ENCODE measurements around the gene ANO4.

The ANO4 gene

GRCh38 chr12:101021442-101021841 is 226.9 kb downstream of the ANO4 start:
- no peak for DNase-seq (ENCODE audit: low read depth, low spot score)
- peaks cover 5% of the 10 kb centered on the region for H3K36me3 ChIP-seq (ENCODE audit: insufficient read depth, insufficient read length, low read length)
- H3K9me3 ChIP-seq (ENCODE audit: insufficient read depth, low read length): peaks cover 9% of the 10 kb centered on the region; the same call in 1 of the 2 replicates
- TF ChIP-seq SUZ12 (IDR thresholded peaks at IDR 0.05; ENCODE audit: extremely low read depth, insufficient read depth, insufficient read length): no peak
- no peak for TF ChIP-seq YY1 (IDR thresholded peaks at IDR 0.05; ENCODE audit: insufficient read depth, insufficient read length)
- TF ChIP-seq ZNF274 (IDR thresholded peaks at IDR 0.05; ENCODE audit: low read depth, low read length): no peak
- no peak overlapping the region for H3K4me3 ChIP-seq (ENCODE audit: insufficient read length, low read depth)
- no peak overlapping the region for H3K9ac ChIP-seq (ENCODE audit: insufficient read length, low read depth)
- H3K4me1 ChIP-seq (ENCODE audit: insufficient read depth, insufficient read length): no peaks in the 10 kb centered on the region
- H3K27me3 ChIP-seq (ENCODE audit: insufficient read depth, insufficient read length): no peaks in the 10 kb centered on the region

DNA sequence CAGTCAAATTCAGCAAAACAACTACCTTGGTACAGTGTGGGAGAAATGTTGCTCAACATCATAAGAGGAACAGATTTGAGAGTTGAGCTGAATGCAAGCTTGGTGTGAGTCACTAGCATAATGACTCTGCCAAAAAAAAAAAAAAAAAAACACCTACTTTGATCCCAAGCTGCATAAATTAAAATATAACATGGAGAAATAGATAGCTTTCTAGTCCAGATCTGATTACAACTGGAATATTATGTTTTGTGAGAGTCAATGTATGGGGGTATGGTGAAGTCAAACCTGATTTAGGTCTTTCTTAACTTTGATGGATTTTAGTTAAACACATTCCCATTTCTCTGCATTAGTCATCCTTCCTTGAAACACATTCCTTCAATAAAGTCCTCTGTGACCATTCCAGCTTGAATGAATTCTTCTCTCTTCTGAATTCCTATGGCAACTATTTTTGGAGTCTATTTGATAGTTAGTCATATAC is 227.4 kb downstream of the ANO4 start:
- Histone ChIP-seq H3K4me3 (ENCODE audit: insufficient read length, low read depth) (no peak overlapping the region), H3K36me3 (ENCODE audit: insufficient read depth, insufficient read length, low read length) (peaks cover 5% of the 10 kb centered on the region), H3K9ac (ENCODE audit: insufficient read length, low read depth) (no peak overlapping the region), H3K4me1 (ENCODE audit: insufficient read depth, insufficient read length) (no peaks in the 10 kb centered on the region), H3K9me3 (ENCODE audit: insufficient read depth, low read length) (peaks cover 6% of the 10 kb centered on the region; the same call in 1 of the 2 replicates), H3K27me3 (ENCODE audit: insufficient read depth, insufficient read length) (no peaks in the 10 kb centered on the region)
- DNase-seq (ENCODE audit: low read depth, low spot score): no peak
- TF ChIP-seq ZNF274 (IDR thresholded peaks at IDR 0.05; ENCODE audit: low read depth, low read length): no peak
- TF ChIP-seq SUZ12 (IDR thresholded peaks at IDR 0.05; ENCODE audit: extremely low read depth, insufficient read depth, insufficient read length): no peak
- no peak for TF ChIP-seq YY1 (IDR thresholded peaks at IDR 0.05; ENCODE audit: insufficient read depth, insufficient read length)

DNA sequence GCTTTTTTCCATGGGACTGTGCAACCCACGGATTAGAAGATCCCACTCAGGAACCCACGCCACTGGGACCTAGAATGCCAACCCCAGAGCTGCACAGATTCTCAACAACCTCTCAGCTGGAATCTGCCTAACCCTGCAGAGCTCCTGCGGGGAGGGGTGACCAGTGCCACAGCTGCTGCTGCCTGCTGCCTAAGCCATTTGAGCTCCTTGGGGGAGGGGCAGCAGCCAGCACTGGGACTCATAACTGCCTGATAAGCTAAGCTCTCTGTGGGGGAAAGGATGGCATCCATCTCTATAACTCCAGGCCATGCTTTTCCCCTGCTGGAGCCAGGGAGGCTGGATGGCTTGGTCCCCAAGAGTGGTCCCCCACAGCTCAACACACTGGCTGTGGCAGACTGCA is 232.6 kb downstream of the ANO4 start:
- DNase-seq (ENCODE audit: low read depth, low spot score): no peak
- peaks cover 6% of the 10 kb centered on the region for H3K9me3 ChIP-seq (ENCODE audit: insufficient read depth, low read length)
- no peak overlapping the region for H3K9ac ChIP-seq (ENCODE audit: insufficient read length, low read depth)
- no peak for TF ChIP-seq ZNF274 (IDR thresholded peaks at IDR 0.05; ENCODE audit: low read depth, low read length)
- no peak for TF ChIP-seq SUZ12 (IDR thresholded peaks at IDR 0.05; ENCODE audit: extremely low read depth, insufficient read depth, insufficient read length)
- TF ChIP-seq YY1 (IDR thresholded peaks at IDR 0.05; ENCODE audit: insufficient read depth, insufficient read length): no peak
- H3K27me3 ChIP-seq (ENCODE audit: insufficient read depth, insufficient read length): no peaks in the 10 kb centered on the region
- H3K4me1 ChIP-seq (ENCODE audit: insufficient read depth, insufficient read length): no peaks in the 10 kb centered on the region
- H3K36me3 ChIP-seq (ENCODE audit: insufficient read depth, insufficient read length, low read length): no peaks in the 10 kb centered on the region
- no peak overlapping the region for H3K4me3 ChIP-seq (ENCODE audit: insufficient read length, low read depth)

DNA sequence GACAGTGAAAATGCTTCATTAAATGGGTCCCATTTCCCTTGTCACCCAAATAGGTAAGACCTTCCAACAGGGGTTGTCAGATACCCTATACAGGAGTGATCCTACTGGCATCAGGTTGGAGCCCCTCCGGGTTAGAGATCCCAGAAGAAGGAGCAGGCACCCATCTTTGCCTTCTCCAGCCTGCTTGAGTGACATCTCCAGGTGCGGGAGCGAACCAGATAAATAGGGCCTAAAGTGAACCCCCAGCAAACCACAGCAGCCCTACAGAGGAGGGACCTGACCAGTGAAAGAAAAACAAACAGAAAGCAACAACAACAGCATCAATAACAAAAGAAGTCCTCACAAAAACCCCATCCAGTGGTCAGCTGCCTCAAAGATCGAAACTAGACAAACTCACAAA is 233.2 kb downstream of the ANO4 start:
- no peak for DNase-seq (ENCODE audit: low read depth, low spot score)
- no peaks in the 10 kb centered on the region for H3K36me3 ChIP-seq (ENCODE audit: insufficient read depth, insufficient read length, low read length)
- H3K4me1 ChIP-seq (ENCODE audit: insufficient read depth, insufficient read length): no peaks in the 10 kb centered on the region
- no peak overlapping the region for H3K9ac ChIP-seq (ENCODE audit: insufficient read length, low read depth)
- H3K9me3 ChIP-seq (ENCODE audit: insufficient read depth, low read length): peaks cover 6% of the 10 kb centered on the region
- H3K4me3 ChIP-seq (ENCODE audit: insufficient read length, low read depth): no peak overlapping the region
- H3K27me3 ChIP-seq (ENCODE audit: insufficient read depth, insufficient read length): no peaks in the 10 kb centered on the region
- no peak for TF ChIP-seq ZNF274 (IDR thresholded peaks at IDR 0.05; ENCODE audit: low read depth, low read length)
- TF ChIP-seq YY1 (IDR thresholded peaks at IDR 0.05; ENCODE audit: insufficient read depth, insufficient read length): no peak
- TF ChIP-seq SUZ12 (IDR thresholded peaks at IDR 0.05; ENCODE audit: extremely low read depth, insufficient read depth, insufficient read length): no peak

GRCh38 chr12:101038289-101038871 is 243.8 kb downstream of the ANO4 start:
- TF ChIP-seq YY1 (IDR thresholded peaks at IDR 0.05; ENCODE audit: insufficient read depth, insufficient read length) (no peak), ZNF274 (IDR thresholded peaks at IDR 0.05; ENCODE audit: low read depth, low read length) (no peak)
- Histone ChIP-seq H3K9ac (ENCODE audit: insufficient read length, low read depth) (no peak overlapping the region), H3K4me3 (ENCODE audit: insufficient read length, low read depth) (no peak overlapping the region), H3K36me3 (ENCODE audit: insufficient read depth, insufficient read length, low read length) (no peaks in the 10 kb centered on the region), H3K27me3 (ENCODE audit: insufficient read depth, insufficient read length) (no peaks in the 10 kb centered on the region), H3K9me3 (ENCODE audit: insufficient read depth, low read length) (no peaks in the 10 kb centered on the region), H3K4me1 (ENCODE audit: insufficient read depth, insufficient read length) (no peaks in the 10 kb centered on the region)
- no peak for DNase-seq (ENCODE audit: low read depth, low spot score)

DNA sequence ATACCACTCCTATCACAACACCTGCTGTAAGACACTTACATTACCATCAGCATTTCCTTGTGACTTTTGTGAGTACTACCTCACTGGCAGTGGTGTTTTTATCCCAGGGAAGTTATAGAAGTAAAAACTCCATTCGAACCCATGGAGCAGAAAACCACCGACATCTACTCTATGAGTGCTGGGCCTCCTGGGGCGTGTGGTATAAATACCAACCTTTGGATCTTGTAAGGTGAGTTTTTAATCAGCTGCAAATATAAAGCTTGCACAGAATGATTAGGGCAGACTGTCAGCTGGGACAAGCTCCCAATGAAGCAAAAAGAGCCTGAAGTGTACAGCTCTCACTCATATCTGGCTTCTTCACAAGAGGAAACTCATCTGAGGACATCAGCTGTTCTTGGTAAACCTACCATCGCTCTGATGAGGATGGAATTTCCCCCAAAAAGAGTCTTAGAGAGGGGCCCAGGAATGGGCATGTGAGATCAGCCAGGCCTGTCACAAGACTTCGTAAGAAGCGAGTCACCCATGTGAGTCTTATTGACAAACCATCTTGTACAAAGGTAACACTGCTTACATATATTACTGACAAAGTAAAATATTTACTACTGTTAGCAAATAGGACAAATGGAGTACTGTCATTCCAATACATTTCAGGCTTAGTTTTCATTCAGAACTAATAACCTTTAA is 245.4 kb downstream of the ANO4 start:
- no peak overlapping the region for H3K4me3 ChIP-seq (ENCODE audit: insufficient read length, low read depth)
- no peaks in the 10 kb centered on the region for H3K9me3 ChIP-seq (ENCODE audit: insufficient read depth, low read length)
- DNase-seq (ENCODE audit: low read depth, low spot score): no peak
- H3K4me1 ChIP-seq (ENCODE audit: insufficient read depth, insufficient read length): no peaks in the 10 kb centered on the region
- no peaks in the 10 kb centered on the region for H3K27me3 ChIP-seq (ENCODE audit: insufficient read depth, insufficient read length)
- no peak overlapping the region for H3K9ac ChIP-seq (ENCODE audit: insufficient read length, low read depth)
- TF ChIP-seq YY1 (IDR thresholded peaks at IDR 0.05; ENCODE audit: insufficient read depth, insufficient read length) (no peak), ZNF274 (IDR thresholded peaks at IDR 0.05; ENCODE audit: low read depth, low read length) (no peak), SUZ12 (IDR thresholded peaks at IDR 0.05; ENCODE audit: extremely low read depth, insufficient read depth, insufficient read length) (no peak)
- no peaks in the 10 kb centered on the region for H3K36me3 ChIP-seq (ENCODE audit: insufficient read depth, insufficient read length, low read length)

- no peak for DNase-seq (ENCODE audit: low read depth, low spot score)
- H3K4me3 ChIP-seq (ENCODE audit: insufficient read length, low read depth): no peak overlapping the region
- H3K4me1 ChIP-seq (ENCODE audit: insufficient read depth, insufficient read length): no peaks in the 10 kb centered on the region
- no peaks in the 10 kb centered on the region for H3K36me3 ChIP-seq (ENCODE audit: insufficient read depth, insufficient read length, low read length)
- H3K9ac ChIP-seq (ENCODE audit: insufficient read length, low read depth): no peak overlapping the region
- no peak for TF ChIP-seq YY1 (IDR thresholded peaks at IDR 0.05; ENCODE audit: insufficient read depth, insufficient read length)
- TF ChIP-seq ZNF274 (IDR thresholded peaks at IDR 0.05; ENCODE audit: low read depth, low read length): no peak
- no peak for TF ChIP-seq SUZ12 (IDR thresholded peaks at IDR 0.05; ENCODE audit: extremely low read depth, insufficient read depth, insufficient read length)
- no peaks in the 10 kb centered on the region for H3K9me3 ChIP-seq (ENCODE audit: insufficient read depth, low read length)
- H3K27me3 ChIP-seq (ENCODE audit: insufficient read depth, insufficient read length): no peaks in the 10 kb centered on the region
Observed at GRCh38 chr12:101040936-101041335, 246.4 kb downstream of the ANO4 start.

All from NT2/D1 (cell line).